Measurements from ENCODE around the gene ASPSCR1.

ASPSCR1 gene

DNA sequence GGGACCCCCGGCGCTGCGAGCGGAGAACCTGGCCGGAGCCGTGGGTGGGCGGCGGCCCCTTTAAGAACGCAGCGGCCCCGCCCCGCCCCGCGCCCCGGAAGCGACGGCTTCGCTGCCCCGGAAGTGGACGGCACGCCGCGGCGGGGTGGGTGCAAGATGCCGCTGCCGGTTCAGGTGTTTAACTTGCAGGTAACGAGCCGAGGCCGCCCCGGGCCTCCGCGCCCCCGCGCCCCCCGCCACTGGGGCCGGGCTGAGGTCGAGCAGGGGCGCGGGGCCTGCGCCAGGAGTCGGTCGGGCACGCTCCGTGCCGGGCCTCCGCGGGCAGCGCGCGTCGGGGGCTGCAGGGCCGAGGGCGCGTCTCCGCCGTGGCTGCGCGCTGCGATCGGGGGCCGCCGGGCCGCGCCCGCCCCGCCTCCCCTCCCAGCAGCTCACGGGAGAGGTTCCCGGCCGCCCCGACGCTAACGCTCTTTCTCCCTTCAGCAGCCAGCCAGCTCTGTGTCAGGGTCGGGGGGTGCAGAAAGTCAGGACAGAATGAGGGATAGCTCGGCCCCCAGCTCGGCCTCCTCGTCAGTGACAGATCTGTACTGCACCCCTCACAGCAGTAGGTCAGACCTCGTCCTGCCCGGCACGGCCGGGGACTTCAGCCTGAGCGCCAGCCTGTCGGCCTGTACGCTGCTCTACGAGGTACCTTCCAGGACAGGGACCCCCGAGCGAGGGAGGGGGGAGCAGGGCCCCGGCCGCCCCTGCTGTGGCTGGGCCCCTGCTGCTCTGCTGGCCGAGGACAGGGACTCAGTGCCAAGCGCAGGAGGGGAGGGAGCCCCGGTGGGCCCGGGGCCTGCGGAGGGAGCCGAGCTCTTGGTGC lies 74.6 kb downstream of the ASPSCR1 start, which contains the start of the genes GPS1 and RFNG:
TSS of gene GPS1 (plus strand) at position 123 of the 862 bp plus-strand sequence. CDS start at position 157, 34 bp downstream.
TSS of gene RFNG (minus strand) at position 36 of the 862 bp plus-strand sequence. CDS start 45 bp downstream, outside the sequence.
- Mint-ChIP-seq H3K27ac (peak within 1 kb of the TSS; percentile 86), H3K4me1 (peaks cover 8% of the 10 kb centered on the region), H3K9me3 (no peaks in the 10 kb centered on the region), H3K4me3 (peak within 1 kb of the TSS; percentile 92), H3K27me3 (no peaks in the 10 kb centered on the region), H3K36me3 (peaks cover 10% of the 10 kb centered on the region)
- peak; percentile 66 to 75 for DNase-seq (ENCODE audit: low spot score in 2 of 2)
- ATAC-seq (ENCODE audit: low read depth) = peak; percentile 98

- H3K9me3 Mint-ChIP-seq = no peaks in the 10 kb centered on the region
- no peak for DNase-seq (ENCODE audit: low spot score in 2 of 2)
- peaks cover 8% of the 10 kb centered on the region for H3K4me1 Mint-ChIP-seq
- no peak overlapping the region for H3K27ac Mint-ChIP-seq
- H3K36me3 Mint-ChIP-seq = peaks cover 6% of the 10 kb centered on the region
- H3K27me3 Mint-ChIP-seq = no peaks in the 10 kb centered on the region
- no peak for ATAC-seq (ENCODE audit: low read depth)
- peak overlapping the region; percentile 66 for H3K4me3 Mint-ChIP-seq
These were observed 75.2 kb downstream of the ASPSCR1 start for GRCh38 chr17:82052638-82053059.

GRCh38 chr17:82053130-82053529 lies 75.7 kb downstream of the ASPSCR1 start:
- H3K27me3 Mint-ChIP-seq = no peaks in the 10 kb centered on the region
- ATAC-seq (ENCODE audit: low read depth) (no peak), DNase-seq (ENCODE audit: low spot score in 2 of 2) (no peak)
- peak overlapping the region; percentile 66 for H3K4me3 Mint-ChIP-seq
- H3K4me1 Mint-ChIP-seq = peaks cover 8% of the 10 kb centered on the region
- H3K9me3 Mint-ChIP-seq = no peaks in the 10 kb centered on the region
- H3K27ac Mint-ChIP-seq = no peak overlapping the region
- peaks cover 5% of the 10 kb centered on the region for H3K36me3 Mint-ChIP-seq

- no peaks in the 10 kb centered on the region for H3K27me3 Mint-ChIP-seq
- DNase-seq (ENCODE audit: low spot score in 2 of 2) (no peak), ATAC-seq (ENCODE audit: low read depth) (no peak)
- H3K4me1 Mint-ChIP-seq = peaks cover 8% of the 10 kb centered on the region
- H3K27ac Mint-ChIP-seq = no peak overlapping the region
- peaks cover 3% of the 10 kb centered on the region for H3K36me3 Mint-ChIP-seq
- H3K4me3 Mint-ChIP-seq = peak overlapping the region; percentile 66
- no peaks in the 10 kb centered on the region for H3K9me3 Mint-ChIP-seq
These were observed 76.3 kb downstream of the ASPSCR1 start for GRCh38 chr17:82053556-82054263.

GRCh38 chr17:82054351-82055022 lies 77.1 kb downstream of the ASPSCR1 start:
- no peak for ATAC-seq (ENCODE audit: low read depth)
- H3K36me3 Mint-ChIP-seq = peaks cover 3% of the 10 kb centered on the region
- no peaks in the 10 kb centered on the region for H3K27me3 Mint-ChIP-seq
- H3K27ac Mint-ChIP-seq = no peak overlapping the region
- peaks cover 8% of the 10 kb centered on the region for H3K4me1 Mint-ChIP-seq
- no peaks in the 10 kb centered on the region for H3K9me3 Mint-ChIP-seq
- no peak overlapping the region for H3K4me3 Mint-ChIP-seq
- DNase-seq (ENCODE audit: low spot score in 2 of 2) = no peak

DNA sequence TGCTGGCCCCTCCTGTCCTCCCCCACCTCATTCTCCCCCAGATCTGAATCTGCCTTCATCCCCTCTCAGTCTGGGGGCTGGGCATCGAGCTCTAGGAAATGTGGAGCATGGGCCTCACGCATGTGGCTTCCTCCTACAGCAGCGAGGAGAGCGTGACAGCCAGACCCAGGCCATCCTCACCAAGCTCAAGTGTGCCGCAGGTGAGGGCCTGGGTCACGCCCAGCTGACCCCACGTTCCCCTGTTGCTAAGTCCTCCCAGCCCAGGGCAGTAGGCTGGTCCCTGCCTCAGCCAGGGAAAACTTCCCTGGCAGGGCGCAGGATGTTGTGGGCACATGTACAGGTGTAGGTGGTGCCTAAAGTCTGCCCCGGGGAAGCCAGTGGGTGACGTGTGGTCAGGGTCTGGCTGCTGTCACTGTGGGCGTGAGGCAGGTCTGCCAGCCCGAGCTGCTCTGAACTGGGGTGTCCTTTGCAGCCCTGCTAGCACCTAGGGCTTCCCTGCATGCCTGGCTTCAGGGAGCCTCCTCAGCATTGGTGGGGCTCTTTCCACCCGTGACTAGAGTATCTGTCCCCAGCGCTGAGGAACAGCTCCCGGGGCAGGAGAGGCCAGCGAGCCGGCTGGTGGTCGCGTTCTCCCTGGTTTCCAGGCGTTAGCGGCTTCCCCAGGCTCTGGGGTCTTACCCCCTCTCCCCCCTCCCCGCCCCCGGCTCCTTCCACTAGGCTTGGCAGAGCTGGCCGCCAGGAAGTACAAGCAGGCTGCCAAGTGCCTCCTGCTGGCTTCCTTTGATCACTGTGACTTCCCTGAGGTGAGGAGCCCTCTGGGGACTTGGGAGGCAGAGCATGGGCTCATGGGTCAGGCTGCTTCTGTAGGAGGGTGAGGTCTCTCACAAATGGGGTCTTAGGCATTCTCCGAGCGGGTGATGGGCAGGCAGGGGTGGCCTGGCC lies 77.9 kb downstream of the ASPSCR1 start:
- Mint-ChIP-seq H3K4me1 (peaks cover 5% of the 10 kb centered on the region), H3K9me3 (no peaks in the 10 kb centered on the region), H3K36me3 (peaks cover 5% of the 10 kb centered on the region), H3K27ac (no peak overlapping the region), H3K4me3 (no peak overlapping the region), H3K27me3 (no peaks in the 10 kb centered on the region)
- DNase-seq (ENCODE audit: low spot score in 2 of 2) = no peak
- ATAC-seq (ENCODE audit: low read depth) = no peak

- no peaks in the 10 kb centered on the region for H3K9me3 Mint-ChIP-seq
- no peak overlapping the region for H3K4me3 Mint-ChIP-seq
- H3K4me1 Mint-ChIP-seq = no peaks in the 10 kb centered on the region
- DNase-seq (ENCODE audit: low spot score in 2 of 2) (no peak), ATAC-seq (ENCODE audit: low read depth) (no peak)
- H3K27me3 Mint-ChIP-seq = no peaks in the 10 kb centered on the region
- H3K27ac Mint-ChIP-seq = no peak overlapping the region
- peaks cover 5% of the 10 kb centered on the region for H3K36me3 Mint-ChIP-seq
These were observed 78.7 kb downstream of the ASPSCR1 start for GRCh38 chr17:82055965-82056728.

GRCh38 chr17:82056729-82057621 lies 79.5 kb downstream of the ASPSCR1 start:
- ATAC-seq (ENCODE audit: low read depth) = no peak
- Mint-ChIP-seq H3K36me3 (peaks cover 5% of the 10 kb centered on the region), H3K4me1 (no peaks in the 10 kb centered on the region), H3K27me3 (no peaks in the 10 kb centered on the region), H3K27ac (no peak overlapping the region), H3K4me3 (no peak overlapping the region), H3K9me3 (no peaks in the 10 kb centered on the region)
- no peak for DNase-seq (ENCODE audit: low spot score in 2 of 2)

DNA sequence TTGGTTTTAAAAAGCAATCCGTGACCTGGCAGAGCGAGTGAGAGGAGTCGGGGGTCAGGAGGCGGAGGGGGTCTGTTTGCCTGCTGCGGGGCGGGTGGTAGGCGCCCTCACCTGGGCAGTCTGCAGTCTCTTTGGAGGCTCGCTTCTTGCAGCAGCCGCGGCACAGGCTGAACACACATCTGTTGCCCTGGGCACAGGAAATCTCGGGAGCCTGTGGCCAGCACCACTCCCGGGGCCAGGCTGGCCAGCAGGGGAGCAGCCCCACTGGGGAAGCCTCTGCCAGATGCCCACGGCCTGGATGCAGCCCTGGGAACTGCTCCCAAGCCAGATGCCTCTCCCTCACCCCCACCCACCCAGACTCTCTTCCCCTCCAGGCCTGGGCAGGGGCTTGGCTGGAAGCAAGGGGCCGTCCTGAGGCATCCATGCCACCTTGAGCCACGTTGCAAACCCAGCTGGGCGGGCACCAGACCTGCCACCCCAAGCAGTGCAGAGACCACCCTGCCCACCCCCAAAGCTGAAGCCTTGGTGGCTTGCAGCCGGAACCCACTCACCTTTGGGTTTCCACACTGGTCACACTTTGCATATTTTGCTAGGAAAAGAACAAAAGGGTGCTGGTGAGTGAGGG lies 80.9 kb downstream of the ASPSCR1 start:
- ATAC-seq (ENCODE audit: low read depth) (no peak), DNase-seq (ENCODE audit: low spot score in 2 of 2) (no peak)
- H3K27me3 Mint-ChIP-seq = no peaks in the 10 kb centered on the region
- no peak overlapping the region for H3K4me3 Mint-ChIP-seq
- H3K9me3 Mint-ChIP-seq = no peaks in the 10 kb centered on the region
- peaks cover 5% of the 10 kb centered on the region for H3K36me3 Mint-ChIP-seq
- H3K27ac Mint-ChIP-seq = no peak overlapping the region
- no peaks in the 10 kb centered on the region for H3K4me1 Mint-ChIP-seq

DNA sequence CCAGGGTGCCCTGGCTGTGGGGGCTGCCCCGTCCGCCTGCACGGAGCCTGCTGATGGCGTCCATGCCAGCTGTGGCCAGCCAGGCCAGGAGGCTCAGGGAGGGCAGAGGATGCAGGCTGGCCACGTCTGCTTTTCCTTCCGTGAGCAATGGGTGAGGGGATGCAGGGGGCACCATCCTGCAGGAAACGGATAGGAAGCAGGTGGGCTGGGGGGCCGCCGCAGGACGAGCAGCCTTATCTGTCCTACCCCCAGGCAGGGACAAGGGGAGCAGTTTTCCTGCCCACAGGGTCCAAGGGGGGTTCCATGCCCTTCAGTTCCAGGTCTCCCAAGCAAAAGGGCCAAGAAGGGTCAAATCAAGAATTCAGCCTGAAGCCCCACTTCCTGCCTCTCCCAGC lies 81.4 kb downstream of the ASPSCR1 start:
- Mint-ChIP-seq H3K36me3 (peaks cover 5% of the 10 kb centered on the region), H3K27me3 (no peaks in the 10 kb centered on the region), H3K4me3 (no peak overlapping the region), H3K27ac (no peak overlapping the region), H3K9me3 (no peaks in the 10 kb centered on the region), H3K4me1 (no peaks in the 10 kb centered on the region)
- DNase-seq (ENCODE audit: low spot score in 2 of 2) (no peak), ATAC-seq (ENCODE audit: low read depth) (no peak)

- ATAC-seq (ENCODE audit: low read depth) = no peak
- Mint-ChIP-seq H3K36me3 (peaks cover 5% of the 10 kb centered on the region), H3K4me3 (no peak overlapping the region), H3K27ac (no peak overlapping the region), H3K27me3 (no peaks in the 10 kb centered on the region), H3K9me3 (no peaks in the 10 kb centered on the region), H3K4me1 (no peaks in the 10 kb centered on the region)
- no peak for DNase-seq (ENCODE audit: low spot score in 2 of 2)
These were observed 82.0 kb downstream of the ASPSCR1 start for GRCh38 chr17:82059272-82060000.
